Lower leg skin (tissue), 4 donors: ENCODE data around the gene RERE. TPM values are rescaled to one million over a fixed set of nuclear protein-coding genes. Genes with fewer than 3 reads are reported as not detected.

Source experiments
- DNase-seq, 2 donors: peaks; one replicate each; pipeline ENCODE4 v3.0.0-alpha.2; 2019; ENCODE audit warnings: low spot score in 2 of 2
- H3K4me3 ChIP-seq: fragments of 200-600 bp; sonication (generic); 2 replicates; pipeline ENCODE4 v1.5.1; 2017; ENCODE audit warnings: mild to moderate bottlenecking, low read depth; ENCODE audit not compliant: poor library complexity, severe bottlenecking
- POLR2A ChIP-seq, 2 donors: fragments of 450-650 bp; IDR thresholded peaks; one replicate each; pipeline ENCODE4 v1.6.1; 2016 to 2017; ENCODE audit warnings: antibody characterized with exemption in 2 of 2, mild to moderate bottlenecking in 1 of 2, moderate library complexity in 1 of 2
- WGBS, 2 donors: methylation state at CpG; one replicate each; pipeline ENCODE4 v1.1.5; 2018; 5-methylcytosine and 5-hydroxymethylcytosine counted together
- intact Hi-C: fragments of 100-400 bp; cut with DNase I; formaldehyde crosslinking; loops from one replicate; pipeline ENCODE4 v1.15.0; 2023; ENCODE audit warnings: low total_unique reads
- total RNA-seq, 4 donors: library from RNA; depleted of rRNA; stranded (reverse); fragments of >200 nt; gene quantifications; one replicate each; pipeline ENCODE4 v1.1.0, GENCODE V29; 2016
- TF ChIP-seq, protein P1 (sequence below), 3 donors: fragments of 450-650 bp; IDR thresholded peaks; one replicate each; pipeline ENCODE4 v1.5.1; 2016; ENCODE audit warnings: antibody characterized with exemption in 3 of 3, mild to moderate bottlenecking in 3 of 3, moderate library complexity in 2 of 3

RERE gene
- total RNA-seq, 4 donors from 2014 or later = 41.0 to 84.9 (median 76.8) TPM

GRCh38 chr1:8717148-8717547, 100.3 kb downstream of the RERE start:
- no peak for DNase-seq
- H3K4me3 ChIP-seq = no peak overlapping the region
- TF ChIP-seq, protein P1, sequence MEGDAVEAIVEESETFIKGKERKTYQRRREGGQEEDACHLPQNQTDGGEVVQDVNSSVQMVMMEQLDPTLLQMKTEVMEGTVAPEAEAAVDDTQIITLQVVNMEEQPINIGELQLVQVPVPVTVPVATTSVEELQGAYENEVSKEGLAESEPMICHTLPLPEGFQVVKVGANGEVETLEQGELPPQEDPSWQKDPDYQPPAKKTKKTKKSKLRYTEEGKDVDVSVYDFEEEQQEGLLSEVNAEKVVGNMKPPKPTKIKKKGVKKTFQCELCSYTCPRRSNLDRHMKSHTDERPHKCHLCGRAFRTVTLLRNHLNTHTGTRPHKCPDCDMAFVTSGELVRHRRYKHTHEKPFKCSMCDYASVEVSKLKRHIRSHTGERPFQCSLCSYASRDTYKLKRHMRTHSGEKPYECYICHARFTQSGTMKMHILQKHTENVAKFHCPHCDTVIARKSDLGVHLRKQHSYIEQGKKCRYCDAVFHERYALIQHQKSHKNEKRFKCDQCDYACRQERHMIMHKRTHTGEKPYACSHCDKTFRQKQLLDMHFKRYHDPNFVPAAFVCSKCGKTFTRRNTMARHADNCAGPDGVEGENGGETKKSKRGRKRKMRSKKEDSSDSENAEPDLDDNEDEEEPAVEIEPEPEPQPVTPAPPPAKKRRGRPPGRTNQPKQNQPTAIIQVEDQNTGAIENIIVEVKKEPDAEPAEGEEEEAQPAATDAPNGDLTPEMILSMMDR (IDR thresholded peaks at IDR 0.05) = no peak
- TF ChIP-seq POLR2A (IDR thresholded peaks at IDR 0.05) = no peak
- intact Hi-C loops = no loop called here
- 87 to 91% methylated on average over 3 of the region's 3 CpGs for WGBS, 2 donors

DNA sequence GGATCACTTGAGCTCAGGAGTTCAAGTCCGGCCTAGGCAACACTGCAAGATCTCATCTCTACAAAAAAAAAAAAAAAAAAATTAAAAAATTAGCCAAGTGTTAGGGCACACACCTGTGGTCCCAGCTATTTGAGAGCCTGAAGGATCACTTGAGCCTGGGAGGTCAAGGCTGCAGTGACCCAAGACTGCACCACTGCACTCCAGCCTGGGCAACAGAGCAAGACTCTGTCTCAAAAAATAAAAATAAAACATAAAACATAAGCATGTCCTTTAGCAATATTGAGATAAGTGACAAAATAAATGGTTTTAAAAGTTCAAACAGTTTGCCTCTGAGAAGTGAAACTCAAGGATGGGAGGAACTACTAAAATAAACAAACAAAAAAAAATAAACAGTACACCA, 101.2 kb downstream of the RERE start:
- no peak overlapping the region for H3K4me3 ChIP-seq
- intact Hi-C loops = no loop called here
- DNase-seq = no peak
- 96 to 100% methylated on average over 1 of the region's 1 CpG for WGBS, 2 donors
- no peak for TF ChIP-seq POLR2A (IDR thresholded peaks at IDR 0.05)
- TF ChIP-seq, protein P1 (IDR thresholded peaks at IDR 0.05) = no peak

DNA sequence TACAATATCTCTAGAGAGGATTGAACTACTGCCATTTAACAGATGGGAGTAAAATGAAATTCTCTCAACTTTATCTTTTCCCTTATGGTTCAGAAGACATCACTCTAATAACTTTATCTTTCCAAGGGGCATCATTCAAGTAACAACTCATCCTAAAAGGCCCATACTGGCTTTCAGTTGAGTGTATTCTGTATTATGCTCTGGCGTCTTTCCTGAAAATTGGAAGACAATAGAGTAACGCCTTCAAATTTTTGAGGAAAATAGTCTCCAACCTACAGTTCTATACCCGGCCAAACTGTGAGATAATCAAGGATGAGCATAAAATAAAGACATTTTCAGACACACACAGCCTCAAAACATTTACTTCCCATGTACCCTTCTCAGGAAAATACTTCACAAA, 103.3 kb downstream of the RERE start:
- 94 to 96% methylated on average over 3 of the region's 3 CpGs for WGBS, 2 donors
- DNase-seq = no peak
- no peak overlapping the region for H3K4me3 ChIP-seq
- TF ChIP-seq, protein P1 (IDR thresholded peaks at IDR 0.05) = no peak
- TF ChIP-seq POLR2A (IDR thresholded peaks at IDR 0.05) = no peak
- intact Hi-C loops = no loop called here

DNA sequence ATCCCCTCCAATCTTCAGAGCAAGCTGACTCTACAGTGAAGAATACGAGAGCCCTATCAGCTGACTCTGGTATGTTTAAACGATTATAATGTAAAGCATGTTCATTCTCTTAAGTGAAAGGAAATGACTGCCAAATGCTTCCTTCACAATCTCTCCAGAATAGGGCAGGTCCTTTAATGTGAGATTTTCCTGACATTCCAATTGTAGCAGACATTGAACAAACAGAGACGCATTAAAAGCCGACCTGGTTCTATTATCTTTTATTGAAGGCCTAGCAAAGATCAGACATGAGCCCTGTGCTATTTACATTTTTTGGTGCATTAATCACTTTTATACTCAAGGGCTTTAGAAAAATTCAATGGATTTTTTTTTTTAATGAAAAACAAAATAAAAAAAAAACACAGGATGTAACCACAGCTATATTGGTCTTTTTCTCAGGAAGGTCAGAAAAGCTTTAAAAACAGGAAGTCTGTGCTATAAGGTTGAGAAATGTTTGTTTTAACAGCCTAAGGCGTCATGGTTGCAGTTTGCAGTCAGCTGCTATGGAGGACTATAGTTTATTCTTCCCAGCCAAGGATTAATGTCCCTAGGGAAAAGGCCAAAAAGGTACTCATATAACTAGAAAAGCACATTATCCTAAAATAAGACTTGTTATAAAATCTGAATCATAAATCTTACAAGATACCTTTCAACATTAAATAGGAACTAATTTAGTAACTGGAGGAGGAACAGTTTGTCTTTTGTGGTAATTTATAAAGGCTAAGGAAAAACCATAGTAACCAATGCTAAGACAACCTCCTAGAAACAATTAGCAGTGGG, 104.8 kb downstream of the RERE start:
- TF ChIP-seq, protein P1 (IDR thresholded peaks at IDR 0.05) = no peak
- no peak for TF ChIP-seq POLR2A (IDR thresholded peaks at IDR 0.05)
- intact Hi-C loops = no loop called here
- no peak overlapping the region for H3K4me3 ChIP-seq
- no peak for DNase-seq
- 20 to 22% methylated on average over 5 of the region's 5 CpGs for WGBS, 2 donors

GRCh38 chr1:8711873-8712412, 105.5 kb downstream of the RERE start:
- intact Hi-C loops = no loop called here
- H3K4me3 ChIP-seq = no peak overlapping the region
- no peak for DNase-seq
- 43 to 45% methylated on average over 4 of the region's 4 CpGs for WGBS, 2 donors
- no peak for TF ChIP-seq POLR2A (IDR thresholded peaks at IDR 0.05)
- TF ChIP-seq, protein P1 (IDR thresholded peaks at IDR 0.05) = no peak
